ENCODE measurements around the gene ZZZ3.
"Not testable (repeated sequence)": the region's sequence is repeated elsewhere in the genome, so short reads cannot be mapped to it uniquely, and the experiment has no call there.

ZZZ3 gene

GRCh38 chr1:77706321-77706720 lies 23.9 kb upstream of the ZZZ3 start:
- in situ Hi-C loops (cut with HindIII; ENCODE audit: low sequenced_read_pairs), result no loop called here
- DNase-seq (ENCODE audit: low read depth, low spot score), result peak; percentile 14
- no peak overlapping the region for H3K4me3 ChIP-seq (ENCODE audit: low read depth, low read length)
- no peak for TF ChIP-seq CTCF (IDR thresholded peaks at IDR 0.05; ENCODE audit: low read depth, low read length)

GRCh38 chr1:77704736-77705135 lies 22.3 kb upstream of the ZZZ3 start:
- no peak for TF ChIP-seq CTCF (IDR thresholded peaks at IDR 0.05; ENCODE audit: low read depth, low read length)
- no peak for DNase-seq (ENCODE audit: low read depth, low spot score)
- no peak overlapping the region for H3K4me3 ChIP-seq (ENCODE audit: low read depth, low read length)
- in situ Hi-C loops (cut with HindIII; ENCODE audit: low sequenced_read_pairs), result no loop called here

GRCh38 chr1:77699673-77700072 lies 17.2 kb upstream of the ZZZ3 start:
- DNase-seq (ENCODE audit: low read depth, low spot score); H3K4me3 ChIP-seq (ENCODE audit: low read depth, low read length); in situ Hi-C loops (cut with HindIII; ENCODE audit: low sequenced_read_pairs): not testable (repeated sequence)

GRCh38 chr1:77697441-77697840 lies 15.0 kb upstream of the ZZZ3 start:
- in situ Hi-C loops (cut with HindIII; ENCODE audit: low sequenced_read_pairs), result no loop called here
- H3K4me3 ChIP-seq (ENCODE audit: low read depth, low read length), result no peak overlapping the region
- no peak for DNase-seq (ENCODE audit: low read depth, low spot score)
- TF ChIP-seq CTCF (IDR thresholded peaks at IDR 0.05; ENCODE audit: low read depth, low read length), result no peak

DNA sequence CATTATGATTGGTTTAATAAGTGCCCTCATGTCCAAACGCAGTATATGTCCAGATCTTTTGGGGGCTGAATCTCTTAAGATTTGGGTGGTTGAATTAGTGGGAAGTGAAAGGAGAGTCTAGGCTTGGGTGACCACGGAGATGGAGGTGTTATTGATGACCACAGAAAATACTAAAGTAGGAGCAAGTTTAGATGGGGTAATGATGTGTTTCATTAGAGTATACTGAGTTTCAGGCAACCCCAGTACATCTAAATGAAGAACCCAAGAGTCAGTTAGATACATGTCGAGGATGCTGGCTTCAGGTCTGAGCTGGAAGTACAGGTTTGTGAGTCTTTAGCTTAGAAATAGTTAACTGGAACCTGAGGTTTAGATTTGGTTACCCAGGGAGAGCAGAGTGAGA lies 6.5 kb upstream of the ZZZ3 start:
- H3K4me3 ChIP-seq (ENCODE audit: low read depth, low read length), result no peak overlapping the region
- in situ Hi-C loops (cut with HindIII; ENCODE audit: low sequenced_read_pairs), result no loop called here
- DNase-seq (ENCODE audit: low read depth, low spot score), result no peak
- TF ChIP-seq CTCF (IDR thresholded peaks at IDR 0.05; ENCODE audit: low read depth, low read length), result no peak

GRCh38 chr1:77687519-77687906 lies 5.1 kb upstream of the ZZZ3 start:
- peak; percentile 46 for TF ChIP-seq CTCF (IDR thresholded peaks at IDR 0.05; ENCODE audit: low read depth, low read length)
- peak; percentile 39 for DNase-seq (ENCODE audit: low read depth, low spot score)
- in situ Hi-C loops (cut with HindIII; ENCODE audit: low sequenced_read_pairs), result no loop called here
- peak overlapping the region; percentile 2 for H3K4me3 ChIP-seq (ENCODE audit: low read depth, low read length)

DNA sequence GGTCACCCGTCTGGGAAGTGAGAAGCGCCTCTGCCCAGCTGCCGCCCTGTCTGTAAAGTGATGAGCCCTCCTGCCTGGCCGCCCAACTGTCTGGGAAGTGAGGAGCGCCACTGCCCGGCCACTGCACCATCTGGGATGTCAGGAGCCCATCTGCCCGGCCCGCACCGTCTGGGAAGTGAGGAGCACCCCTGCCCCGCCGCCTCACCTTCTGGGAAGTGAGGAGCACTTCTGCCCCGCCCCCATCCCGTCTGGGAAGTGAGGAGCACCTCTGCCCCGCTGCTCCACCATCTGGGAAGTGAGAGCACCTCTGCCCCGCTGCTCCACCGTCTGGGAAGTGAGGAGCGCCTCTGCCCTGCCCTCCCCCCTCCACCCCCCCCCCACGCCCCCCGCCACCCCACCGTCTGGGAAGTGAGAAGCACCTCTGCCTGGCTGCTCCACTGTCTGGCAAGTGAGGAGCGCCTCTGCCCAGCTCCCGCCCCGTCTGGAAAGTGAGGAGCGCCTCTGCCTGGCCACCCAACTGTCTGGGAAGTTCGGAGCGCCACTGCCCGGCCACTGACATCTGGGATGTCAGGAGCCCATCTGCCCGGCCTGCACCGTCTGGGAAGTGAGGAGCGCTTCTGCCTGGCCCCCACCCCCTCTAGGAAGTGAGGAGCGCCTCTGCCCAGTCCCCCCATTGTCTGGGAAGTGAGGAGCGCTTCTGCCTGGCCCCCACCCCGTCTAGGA lies 4.5 kb upstream of the ZZZ3 start:
- in situ Hi-C loops (cut with HindIII; ENCODE audit: low sequenced_read_pairs), result no loop called here
- no peak overlapping the region for H3K4me3 ChIP-seq (ENCODE audit: low read depth, low read length)
- no peak for TF ChIP-seq CTCF (IDR thresholded peaks at IDR 0.05; ENCODE audit: low read depth, low read length)
- no peak for DNase-seq (ENCODE audit: low read depth, low spot score)
